H1 (cell line): ENCODE measurements around the gene CFAP65. TPM values are rescaled to one million over a fixed set of nuclear protein-coding genes. Genes with fewer than 3 reads are reported as not detected.
A peak's percentile ranks its signal among the peaks of the same experiment; 100 is the strongest.

ENCODE experiments used
- ASH2L ChIP-seq: fragments of 200-600, 300-600 bp; sonication (generic); IDR thresholded peaks from one replicate; pipeline ENCODE4 v1.7.1; 2017; ENCODE audit warnings: low read length
- ATF2 ChIP-seq: IDR thresholded peaks from 2 replicates; pipeline ENCODE4 v1.6.1; 2012; ENCODE audit warnings: low read length, inconsistent platforms
- BACH1 ChIP-seq: IDR thresholded peaks from 2 replicates; pipeline ENCODE4 v1.6.1; 2012; ENCODE audit warnings: low read length, improper control_type of control experiment
- CBX5 ChIP-seq: fragments of 300-800, 300-1000 bp; sonication (generic); IDR thresholded peaks from 2 replicates; pipeline ENCODE4 v1.7.1; 2016; ENCODE audit warnings: antibody characterized with exemption, low read length, low read depth
- CHD1 ChIP-seq: IDR thresholded peaks from 2 replicates; pipeline ENCODE4 v1.6.1; 2012; ENCODE audit warnings: low read depth, low read length, improper control_type of control experiment
- EP300 ChIP-seq, 2 experiments: IDR thresholded peaks; 1 replicate in 1 of 2; 2 replicates in 1 of 2; pipeline ENCODE4 v1.6.1; 2011 to 2012; ENCODE audit warnings: low read depth in 2 of 2, low read length in 2 of 2, mild to moderate bottlenecking in 2 of 2, borderline replicate concordance in 1 of 2, inconsistent platforms in 1 of 2, moderate library complexity in 1 of 2
- EZH2 ChIP-seq: fragments of 200-600 bp; sonication (generic); IDR thresholded peaks from 2 replicates; pipeline ENCODE4 v1.7.1; 2012; ENCODE audit warnings: low read depth, mild to moderate bottlenecking, moderate library complexity, low read length, inconsistent platforms; ENCODE audit not compliant: severe bottlenecking
- JUND ChIP-seq: IDR thresholded peaks from 2 replicates; pipeline ENCODE4 v1.6.1; 2011; ENCODE audit warnings: mild to moderate bottlenecking, improper control_type of control experiment, low read length
- PHF8 ChIP-seq: fragments of 200-600 bp; sonication (generic); conservative IDR thresholded peaks from 2 replicates; pipeline ENCODE4 v1.7.1; 2012; ENCODE audit warnings: low read depth, mild to moderate bottlenecking, inconsistent platforms, low read length, moderate library complexity
- RAD21 ChIP-seq, 2 experiments: IDR thresholded peaks in 1 of 2; conservative IDR thresholded peaks in 1 of 2; 2 replicates each; pipeline ENCODE4 v1.6.1; 2011; ENCODE audit warnings: low read depth in 2 of 2, low read length in 2 of 2, improper control_type of control experiment in 1 of 2, inconsistent platforms in 1 of 2, mild to moderate bottlenecking in 1 of 2, moderate library complexity in 1 of 2
- RBBP5 ChIP-seq: IDR thresholded peaks from 2 replicates; pipeline ENCODE4 v1.7.1; 2012; ENCODE audit warnings: low read depth, mild to moderate bottlenecking, inconsistent platforms, low read length, moderate library complexity, borderline replicate concordance
- RNF2 ChIP-seq: fragments of 200-900, 300-1000 bp; sonication (generic); IDR thresholded peaks from 2 replicates; pipeline ENCODE4 v1.7.1; 2016; ENCODE audit warnings: borderline replicate concordance, low read depth, mild to moderate bottlenecking, antibody characterized with exemption, low read length; ENCODE audit not compliant: poor library complexity, severe bottlenecking; ENCODE audit errors: missing control alignments
- SAP30 ChIP-seq: fragments of 300-600 bp; sonication (generic); IDR thresholded peaks from 2 replicates; pipeline ENCODE4 v1.7.1; 2012; ENCODE audit warnings: low read length, moderate library complexity, mild to moderate bottlenecking, inconsistent platforms; ENCODE audit not compliant: insufficient read depth, insufficient replicate concordance
- SP1 ChIP-seq: IDR thresholded peaks from 2 replicates; pipeline ENCODE4 v1.6.1; 2011; ENCODE audit warnings: low read depth, low read length
- TBP ChIP-seq: IDR thresholded peaks from 2 replicates; pipeline ENCODE4 v1.6.1; 2011; ENCODE audit warnings: low read depth, low read length, improper control_type of control experiment
- polyA plus RNA-seq, 7 experiments: library from polyadenylated mRNA; depleted of rRNA in 3 of 7; stranded (reverse) in 5 of 7; unstranded in 2 of 7; fragments of >200 nt in 5 of 7; fragments of 200-250 nt in 2 of 7; gene quantifications; 1 replicate in 5 of 7; 2 replicates in 1 of 7; 4 replicates in 1 of 7; pipeline versions ENCODE4 v1.2.1 to v1.2.3, GENCODE V29; 2011 to 2013; ENCODE audit warnings: missing spikeins in 2 of 7, mixed read lengths in 2 of 7
- total RNA-seq: library from RNA; stranded (reverse); fragmentation: NEBNext Ultra II Directional; extraction: Animal tissue kit (Norgen Biotek cat#: 25700); gene quantifications from 2 replicates; pipeline ENCODE4 v1.2.1, GENCODE V29; 2021
- TF ChIP-seq, protein P1 (sequence below): IDR thresholded peaks from 2 replicates; pipeline ENCODE4 v1.6.1; 2012; ENCODE audit warnings: inconsistent platforms

CFAP65 gene
- total and polyA plus RNA-seq, 2 of the 8 experiments (the other 6 are each of a cell fraction or from before 2014, with no cell fraction given) = 0.19 to 0.45 TPM

- TF ChIP-seq TBP (no peak), ATF2 (no peak), RBBP5 (no peak), CHD1 (no peak), SAP30 (no peak), RAD21 (IDR thresholded peaks at IDR 0.05 in 1 of 2, conservative IDR thresholded peaks at IDR 0.05 in 1 of 2; ENCODE audit: low read depth in 2 of 2, low read length in 2 of 2) (no peak), EP300 (IDR thresholded peaks at IDR 0.05; ENCODE audit: borderline replicate concordance in 1 of 2, low read depth in 2 of 2, low read length in 2 of 2) (no peak), SP1 (no peak; the same call in 1 of the 2 replicates), RNF2 (peak; percentile 54), CBX5 (no peak), PHF8 (no peak), JUND (no peak), EZH2 (peak; percentile 92), BACH1 (no peak), ASH2L (no peak)
- TF ChIP-seq, protein P1, sequence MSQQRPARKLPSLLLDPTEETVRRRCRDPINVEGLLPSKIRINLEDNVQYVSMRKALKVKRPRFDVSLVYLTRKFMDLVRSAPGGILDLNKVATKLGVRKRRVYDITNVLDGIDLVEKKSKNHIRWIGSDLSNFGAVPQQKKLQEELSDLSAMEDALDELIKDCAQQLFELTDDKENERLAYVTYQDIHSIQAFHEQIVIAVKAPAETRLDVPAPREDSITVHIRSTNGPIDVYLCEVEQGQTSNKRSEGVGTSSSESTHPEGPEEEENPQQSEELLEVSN = no peak
Measured at GRCh38 chr2:218982586-218983262, 58.6 kb downstream of the CFAP65 start (continued).
